ENCODE measurements around the gene ENDOV.
A peak's percentile ranks its signal among the peaks of the same experiment; 100 is the strongest.
"Not testable (repeated sequence)": the region's sequence is repeated elsewhere in the genome, so short reads cannot be mapped to it uniquely, and the experiment has no call there.

Gene ENDOV

GRCh38 chr17:80388601-80389000, 26.4 kb upstream of the ENDOV start:
- DNase-seq (ENCODE audit: low spot score) = no peak

- DNase-seq (ENCODE audit: low spot score) = peak; percentile 15
These were observed 25.7 kb upstream of the ENDOV start for GRCh38 chr17:80389011-80389995.

GRCh38 chr17:80393241-80393890, 21.6 kb upstream of the ENDOV start:
- DNase-seq (ENCODE audit: low spot score) = no peak

- DNase-seq (ENCODE audit: low spot score) = no peak
These were observed 21.0 kb upstream of the ENDOV start for GRCh38 chr17:80393961-80394360.

GRCh38 chr17:80394629-80395216, 20.2 kb upstream of the ENDOV start:
- DNase-seq (ENCODE audit: low spot score) = no peak

- peak; percentile 32 for DNase-seq (ENCODE audit: low spot score)
These were observed 19.4 kb upstream of the ENDOV start for GRCh38 chr17:80395402-80396151.

GRCh38 chr17:80396157-80397033, 18.6 kb upstream of the ENDOV start:
- DNase-seq (ENCODE audit: low spot score) = peak; percentile 29

GRCh38 chr17:80397034-80397387, 18.0 kb upstream of the ENDOV start:
- DNase-seq (ENCODE audit: low spot score) = no peak

GRCh38 chr17:80397686-80398085, 17.3 kb upstream of the ENDOV start:
- DNase-seq (ENCODE audit: low spot score) = no peak

GRCh38 chr17:80401086-80401485, 13.9 kb upstream of the ENDOV start:
- not testable (repeated sequence) for DNase-seq (ENCODE audit: low spot score)

GRCh38 chr17:80402102-80402501, 12.9 kb upstream of the ENDOV start:
- not testable (repeated sequence) for DNase-seq (ENCODE audit: low spot score)

- no peak for DNase-seq (ENCODE audit: low spot score)
These were observed 12.0 kb upstream of the ENDOV start for GRCh38 chr17:80402959-80403358.

GRCh38 chr17:80406146-80406545, 8.8 kb upstream of the ENDOV start:
- no peak for DNase-seq (ENCODE audit: low spot score)

- DNase-seq (ENCODE audit: low spot score) = not testable (repeated sequence)
These were observed 7.0 kb upstream of the ENDOV start for GRCh38 chr17:80407917-80408316.

- DNase-seq (ENCODE audit: low spot score) = no peak
These were observed 6.1 kb upstream of the ENDOV start for GRCh38 chr17:80408872-80409271.

- DNase-seq (ENCODE audit: low spot score) = no peak
These were observed 5.3 kb upstream of the ENDOV start for GRCh38 chr17:80409626-80410025.

GRCh38 chr17:80410441-80411087, 4.4 kb upstream of the ENDOV start:
- not testable (repeated sequence) for DNase-seq (ENCODE audit: low spot score)

- peak; percentile 49 for DNase-seq (ENCODE audit: low spot score)
These were observed 1.0 kb upstream of the ENDOV start for GRCh38 chr17:80413771-80414507.

- no peak for DNase-seq (ENCODE audit: low spot score)
These were observed 512 bp upstream of the ENDOV start for GRCh38 chr17:80414508-80414802.

- no peak for DNase-seq (ENCODE audit: low spot score)
These were observed 715 bp downstream of the ENDOV start for GRCh38 chr17:80415626-80416137.

Measured in D341Med (cell line).